H9 (cell line): ENCODE results near the gene FARP1. TPM values are rescaled to one million over a fixed set of nuclear protein-coding genes. Genes with fewer than 3 reads are reported as not detected.

Experiments
- DNase-seq: peaks from one replicate; pipeline ENCODE4 v3.0.0-alpha.2; 2017
- H2AFZ ChIP-seq: one replicate; pipeline ENCODE4 v1.6.1; 2013; ENCODE audit warnings: mild to moderate bottlenecking, low read length, control low read depth, moderate library complexity
- H2AK5ac ChIP-seq: 2 replicates; pipeline ENCODE4 v1.6.1; 2013; ENCODE audit warnings: low read length, control low read depth, mixed read lengths; ENCODE audit not compliant: insufficient read length
- H2BK120ac ChIP-seq: one replicate; pipeline ENCODE4 v1.6.1; 2013; ENCODE audit warnings: low read depth, mild to moderate bottlenecking, low read length, control low read depth, inconsistent platforms; ENCODE audit not compliant: poor library complexity, severe bottlenecking
- H2BK12ac ChIP-seq: 2 replicates; pipeline ENCODE4 v1.6.1; 2013; ENCODE audit warnings: low read length, control low read depth, mixed read lengths, low read depth; ENCODE audit not compliant: insufficient read length
- H2BK15ac ChIP-seq: 2 replicates; pipeline ENCODE4 v1.6.1; 2013; ENCODE audit warnings: low read depth, low read length, control low read depth
- H2BK20ac ChIP-seq: one replicate; pipeline ENCODE4 v1.6.1; 2013; ENCODE audit warnings: low read depth, mild to moderate bottlenecking, low read length, control low read depth, inconsistent platforms; ENCODE audit not compliant: poor library complexity, severe bottlenecking
- H2BK5ac ChIP-seq: 2 replicates; pipeline ENCODE4 v1.6.1; 2013; ENCODE audit warnings: low read length, control low read depth, mixed read lengths; ENCODE audit not compliant: insufficient read length
- H3K14ac ChIP-seq: 2 replicates; pipeline ENCODE4 v1.6.1; 2013; ENCODE audit warnings: low read length, control low read depth; ENCODE audit not compliant: insufficient read depth
- H3K18ac ChIP-seq: 2 replicates; pipeline ENCODE4 v1.6.1; 2013; ENCODE audit warnings: low read depth, mild to moderate bottlenecking, mixed read lengths, low read length, control low read depth; ENCODE audit not compliant: insufficient read length
- H3K23ac ChIP-seq: 2 replicates; pipeline ENCODE4 v1.6.1; 2013; ENCODE audit warnings: low read length, control low read depth, mixed read lengths, low read depth; ENCODE audit not compliant: insufficient read length
- H3K23me2 ChIP-seq: 2 replicates; pipeline ENCODE4 v1.6.1; 2013; ENCODE audit warnings: low read depth, mild to moderate bottlenecking, mixed read lengths, low read length, control low read depth; ENCODE audit not compliant: insufficient read length, poor library complexity, severe bottlenecking
- H3K27ac ChIP-seq: 2 replicates; pipeline ENCODE4 v1.5.1; 2013; ENCODE audit warnings: low read length, control low read depth, mixed read lengths, low read depth; ENCODE audit not compliant: insufficient read length
- H3K27me3 ChIP-seq: 2 replicates; pipeline ENCODE4 v1.6.1; 2013; ENCODE audit warnings: low read length, control low read depth, inconsistent platforms; ENCODE audit not compliant: insufficient read depth
- H3K4ac ChIP-seq: 2 replicates; pipeline ENCODE4 v1.6.1; 2013; ENCODE audit warnings: low read depth, mild to moderate bottlenecking, control low read depth, inconsistent platforms, low read length, moderate library complexity
- H3K4me1 ChIP-seq: 2 replicates; pipeline ENCODE4 v1.6.1; 2013; ENCODE audit warnings: low read length, control low read depth, inconsistent platforms; ENCODE audit not compliant: insufficient read depth
- H3K4me2 ChIP-seq: 2 replicates; pipeline ENCODE4 v1.6.1; 2013; ENCODE audit warnings: low read length, control low read depth, mixed read lengths; ENCODE audit not compliant: insufficient read length, insufficient read depth
- H3K56ac ChIP-seq: 2 replicates; pipeline ENCODE4 v1.6.1; 2013; ENCODE audit warnings: low read depth, mild to moderate bottlenecking, mixed read lengths, low read length, control low read depth; ENCODE audit not compliant: insufficient read length
- H3K79me1 ChIP-seq: 2 replicates; pipeline ENCODE4 v1.6.1; 2013; ENCODE audit warnings: low read depth, mild to moderate bottlenecking, moderate library complexity, low read length, control low read depth, inconsistent platforms; ENCODE audit not compliant: insufficient read depth, poor library complexity, severe bottlenecking
- H3K79me2 ChIP-seq: 2 replicates; pipeline ENCODE4 v1.6.1; 2013; ENCODE audit warnings: low read length, control low read depth, inconsistent platforms; ENCODE audit not compliant: insufficient read depth
- H3K9ac ChIP-seq: 2 replicates; pipeline ENCODE4 v1.6.1; 2013; ENCODE audit warnings: low read length, control low read depth, mixed read lengths; ENCODE audit not compliant: insufficient read length; ENCODE audit errors: extremely low read depth
- H3K9me3 ChIP-seq: one replicate; pipeline ENCODE4 v1.6.1; 2013; ENCODE audit warnings: low read depth, low read length, inconsistent platforms; ENCODE audit not compliant: control insufficient read depth
- H3T11ph ChIP-seq: one replicate; pipeline ENCODE4 v1.6.1; 2013; ENCODE audit warnings: mild to moderate bottlenecking, low read length, control low read depth, inconsistent platforms
- H4K20me1 ChIP-seq: one replicate; pipeline ENCODE4 v1.6.1; 2013; ENCODE audit not compliant: control insufficient read depth, insufficient read length, insufficient read depth
- H4K5ac ChIP-seq: 2 replicates; pipeline ENCODE4 v1.6.1; 2013; ENCODE audit warnings: low read depth, mild to moderate bottlenecking, mixed read lengths, low read length, control low read depth; ENCODE audit not compliant: insufficient read length
- H4K8ac ChIP-seq: replicated peaks from 2 replicates; pipeline ENCODE4 v1.6.1; 2013; ENCODE audit warnings: low read length, control low read depth, mixed read lengths, low read depth; ENCODE audit not compliant: insufficient read length
- H4K91ac ChIP-seq: 2 replicates; pipeline ENCODE4 v1.6.1; 2013; ENCODE audit warnings: low read depth, mild to moderate bottlenecking, moderate library complexity, mixed read lengths, low read length, control low read depth; ENCODE audit not compliant: insufficient read length
- H3K27ac Mint-ChIP-seq, 3 experiments: 2 replicates in 2 of 3; 3 replicates in 1 of 3; pipeline ENCODE4 v1.8.0; 2020 to 2021; ENCODE audit warnings: mixed read lengths in 3 of 3, mild to moderate bottlenecking in 1 of 3, moderate library complexity in 1 of 3
- H3K27me3 Mint-ChIP-seq: 2 replicates; pipeline ENCODE4 v1.8.0; 2021; ENCODE audit warnings: low read depth, mild to moderate bottlenecking, moderate library complexity, mixed read lengths
- H3K36me3 Mint-ChIP-seq, 3 experiments: 2 replicates in 2 of 3; 3 replicates in 1 of 3; pipeline ENCODE4 v1.8.0; 2020 to 2021; ENCODE audit warnings: low read depth in 3 of 3, mixed read lengths in 3 of 3; ENCODE audit not compliant: insufficient read depth in 1 of 3
- H3K4me1 Mint-ChIP-seq, 2 experiments: 2 replicates each; pipeline ENCODE4 v1.8.0; 2020; ENCODE audit warnings: mixed read lengths in 2 of 2
- H3K4me3 Mint-ChIP-seq, 2 experiments: 2 replicates in 1 of 2; 3 replicates in 1 of 2; pipeline ENCODE4 v1.8.0; 2020 to 2021; ENCODE audit warnings: mild to moderate bottlenecking in 2 of 2, mixed read lengths in 2 of 2, moderate library complexity in 1 of 2
- H3K9me3 Mint-ChIP-seq, 2 experiments: 2 replicates in 1 of 2; 3 replicates in 1 of 2; pipeline ENCODE4 v1.8.0; 2020; ENCODE audit warnings: mild to moderate bottlenecking in 2 of 2, mixed read lengths in 2 of 2, moderate library complexity in 1 of 2
- CTCF ChIP-seq: fragments of 200-600 bp; sonication (generic); conservative IDR thresholded peaks from 3 replicates; pipeline ENCODE4 v1.8.0; 2021; ENCODE audit warnings: antibody characterized with exemption, mild to moderate bottlenecking
- WGBS: extraction: QIAGEN DNeasy Blood & Tissue Kit; methylation state at CpG from one replicate; pipeline ENCODE4 v1.1.7; 2013; ENCODE audit warnings: missing lambda C conversion rate, low lambda C conversion rate, mixed read lengths; ENCODE audit not compliant: insufficient read length; ENCODE audit errors: extremely low coverage; 5-methylcytosine and 5-hydroxymethylcytosine counted together
- total RNA-seq: library from RNA; stranded (reverse); gene quantifications from 2 replicates; pipeline ENCODE4 v1.2.1, GENCODE V29; 2021

FARP1 gene
- total RNA-seq, 1 experiment from 2014 or later = 95.9 TPM

GRCh38 chr13:98410612-98411011 is 267.7 kb downstream of the FARP1 start:
- Histone ChIP-seq H3K4ac (no peak overlapping the region), H3K18ac (no peak overlapping the region), H4K20me1 (no peaks in the 10 kb centered on the region), H3K27ac (no peak overlapping the region), H2AFZ (no peak overlapping the region), H2BK5ac (no peak overlapping the region), H2BK120ac (no peak overlapping the region), H3K4me1 (no peaks in the 10 kb centered on the region), H4K5ac (no peak overlapping the region), H3K14ac (no peak overlapping the region), H3K4me2 (no peak overlapping the region), H3K79me1 (no peaks in the 10 kb centered on the region), H3K27me3 (no peaks in the 10 kb centered on the region), H2BK15ac (no peak overlapping the region), H3K9ac (no peak overlapping the region), H3K9me3 (no peaks in the 10 kb centered on the region), H3T11ph (no peak overlapping the region), H3K23ac (no peak overlapping the region), H4K8ac (no peak overlapping the region), H2AK5ac (no peak overlapping the region), H2BK20ac (no peak overlapping the region), H4K91ac (no peak overlapping the region), H3K79me2 (no peaks in the 10 kb centered on the region), H3K23me2 (no peaks in the 10 kb centered on the region), H3K56ac (no peak overlapping the region), H2BK12ac (no peak overlapping the region)
- Mint-ChIP-seq H3K27me3 (no peaks in the 10 kb centered on the region; the same call in 1 of the 2 replicates), H3K36me3 (peaks cover 4 to 43% (median 43%) of the 10 kb centered on the region in 3 experiments; a peak in 6 of 7 replicates), H3K27ac (no peak overlapping the region), H3K4me3 (no peak overlapping the region), H3K4me1 (0 out of 4 replicates have a peak, but pooled peaks cover 0 to under 1% of the 10 kb centered on the region in 2 experiments), H3K9me3 (no peaks in the 10 kb centered on the region)
- WGBS = no CpG with 5 or more reads among the region's 11 CpGs
- no peak for TF ChIP-seq CTCF
- DNase-seq = no peak
